ENCODE results near the gene ZFPM1.

The ZFPM1 gene

GRCh38 chr16:88461331-88462269 lies 8.5 kb downstream of the ZFPM1 start:
- no peaks in the 10 kb centered on the region for H3K79me2 ChIP-seq (ENCODE audit: insufficient read depth, low read depth)
- H3K4me1 ChIP-seq (ENCODE audit: low read depth, poor library complexity, severe bottlenecking), result no peaks in the 10 kb centered on the region
- H4K20me1 ChIP-seq (ENCODE audit: insufficient read depth), result no peaks in the 10 kb centered on the region
- no peak overlapping the region for H3K27ac ChIP-seq
- no peak overlapping the region for H3K4me3 ChIP-seq (IDR thresholded peaks at IDR 0.05; ENCODE audit: insufficient read depth, low read depth, low read length)
- no peak overlapping the region for H2AFZ ChIP-seq (ENCODE audit: low read depth)
- no peak for TF ChIP-seq CTCF (conservative IDR thresholded peaks at IDR 0.05; ENCODE audit: low read depth, low read length)
- H3K4me2 ChIP-seq, result no peak overlapping the region
- H3K27me3 ChIP-seq (ENCODE audit: insufficient read depth, low read depth), result peaks cover 74% of the 10 kb centered on the region
- no peak overlapping the region for H3K9ac ChIP-seq
- H3K36me3 ChIP-seq (ENCODE audit: insufficient read depth), result no peaks in the 10 kb centered on the region

GRCh38 chr16:88462396-88462795 lies 9.3 kb downstream of the ZFPM1 start:
- no peak overlapping the region for H2AFZ ChIP-seq (ENCODE audit: low read depth)
- no peaks in the 10 kb centered on the region for H3K4me1 ChIP-seq (ENCODE audit: low read depth, poor library complexity, severe bottlenecking)
- no peak overlapping the region for H3K9ac ChIP-seq
- no peaks in the 10 kb centered on the region for H3K36me3 ChIP-seq (ENCODE audit: insufficient read depth)
- H3K4me3 ChIP-seq (IDR thresholded peaks at IDR 0.05; ENCODE audit: insufficient read depth, low read depth, low read length), result no peak overlapping the region
- H3K4me2 ChIP-seq, result no peak overlapping the region
- H3K79me2 ChIP-seq (ENCODE audit: insufficient read depth, low read depth), result no peaks in the 10 kb centered on the region
- H3K27ac ChIP-seq, result no peak overlapping the region
- no peaks in the 10 kb centered on the region for H4K20me1 ChIP-seq (ENCODE audit: insufficient read depth)
- TF ChIP-seq CTCF (conservative IDR thresholded peaks at IDR 0.05; ENCODE audit: low read depth, low read length), result no peak
- peaks cover 74% of the 10 kb centered on the region for H3K27me3 ChIP-seq (ENCODE audit: insufficient read depth, low read depth)

GRCh38 chr16:88463411-88463810 lies 10.3 kb downstream of the ZFPM1 start:
- Histone ChIP-seq H3K36me3 (ENCODE audit: insufficient read depth) (no peaks in the 10 kb centered on the region), H3K79me2 (ENCODE audit: insufficient read depth, low read depth) (no peaks in the 10 kb centered on the region), H4K20me1 (ENCODE audit: insufficient read depth) (no peaks in the 10 kb centered on the region), H3K27me3 (ENCODE audit: insufficient read depth, low read depth) (peaks cover 67% of the 10 kb centered on the region), H2AFZ (ENCODE audit: low read depth) (no peak overlapping the region), H3K27ac (no peak overlapping the region), H3K4me2 (no peak overlapping the region), H3K4me1 (ENCODE audit: low read depth, poor library complexity, severe bottlenecking) (no peaks in the 10 kb centered on the region), H3K4me3 (IDR thresholded peaks at IDR 0.05; ENCODE audit: insufficient read depth, low read depth, low read length) (no peak overlapping the region), H3K9ac (no peak overlapping the region)
- no peak for TF ChIP-seq CTCF (conservative IDR thresholded peaks at IDR 0.05; ENCODE audit: low read depth, low read length)

GRCh38 chr16:88464447-88465318 lies 11.6 kb downstream of the ZFPM1 start:
- Histone ChIP-seq H3K4me1 (ENCODE audit: low read depth, poor library complexity, severe bottlenecking) (no peaks in the 10 kb centered on the region), H4K20me1 (ENCODE audit: insufficient read depth) (no peaks in the 10 kb centered on the region), H3K27ac (no peak overlapping the region), H2AFZ (ENCODE audit: low read depth) (no peak overlapping the region), H3K79me2 (ENCODE audit: insufficient read depth, low read depth) (no peaks in the 10 kb centered on the region), H3K4me2 (no peak overlapping the region), H3K27me3 (ENCODE audit: insufficient read depth, low read depth) (peaks cover 59% of the 10 kb centered on the region), H3K4me3 (IDR thresholded peaks at IDR 0.05; ENCODE audit: insufficient read depth, low read depth, low read length) (no peak overlapping the region), H3K36me3 (ENCODE audit: insufficient read depth) (no peaks in the 10 kb centered on the region), H3K9ac (no peak overlapping the region)
- no peak for TF ChIP-seq CTCF (conservative IDR thresholded peaks at IDR 0.05; ENCODE audit: low read depth, low read length)
